CD14-positive monocyte (primary cell): ENCODE data around the gene POLA1. TPM values are rescaled to one million over a fixed set of nuclear protein-coding genes. Genes with fewer than 3 reads are reported as not detected.
A peak's percentile ranks its signal among the peaks of the same experiment; 100 is the strongest.

Source experiments
- DNase-seq, 3 donors: peaks; one replicate each; pipeline ENCODE4 v3.0.0-alpha.2; 2011 to 2022
- H2AFZ ChIP-seq: 2 replicates; pipeline ENCODE4 v1.6.0; 2012; ENCODE audit warnings: mild to moderate bottlenecking, low read depth, low read length, inconsistent platforms; ENCODE audit not compliant: insufficient read depth, poor library complexity, severe bottlenecking
- H3K27ac ChIP-seq, 2 donors: 1 replicate in 1 of 2; 2 replicates in 1 of 2; pipeline ENCODE4 v1.5.1; 2012 to 2013; ENCODE audit warnings: low read length in 2 of 2, control low read depth in 1 of 2, inconsistent platforms in 1 of 2, low read depth in 1 of 2, mild to moderate bottlenecking in 1 of 2
- H3K27me3 ChIP-seq, 2 donors: one replicate each; pipeline versions ENCODE4 v1.6.0 to v1.6.1; 2011 to 2013; ENCODE audit warnings: low read length in 2 of 2; ENCODE audit not compliant: control insufficient read depth in 2 of 2, insufficient read depth in 2 of 2
- H3K36me3 ChIP-seq, 2 donors: replicated peaks in 1 of 2; 1 replicate in 1 of 2; 2 replicates in 1 of 2; pipeline versions ENCODE4 v1.5.1 to v1.6.1; 2012 to 2013; ENCODE audit warnings: low read length in 2 of 2, control low read depth in 1 of 2, inconsistent platforms in 1 of 2, mild to moderate bottlenecking in 1 of 2; ENCODE audit not compliant: insufficient read depth in 2 of 2, control insufficient read depth in 1 of 2
- H3K4me1 ChIP-seq, 2 donors: 1 replicate in 1 of 2; 2 replicates in 1 of 2; pipeline versions ENCODE4 v1.5.1 to v1.6.1; 2012 to 2013; ENCODE audit warnings: low read length in 2 of 2, control low read depth in 1 of 2, inconsistent platforms in 1 of 2, mild to moderate bottlenecking in 1 of 2, moderate library complexity in 1 of 2; ENCODE audit not compliant: insufficient read depth in 2 of 2, control insufficient read depth in 1 of 2
- H3K4me2 ChIP-seq: replicated peaks from 2 replicates; pipeline ENCODE3; 2012; ENCODE audit warnings: low read length, moderate library complexity, mild to moderate bottlenecking; ENCODE audit not compliant: poor library complexity, severe bottlenecking; ENCODE audit errors: extremely low read depth
- H3K4me3 ChIP-seq, 3 experiments: fragments of 200-600 bp in 1 of 3; sonication (generic) in 1 of 3; replicated peaks in 1 of 3; 1 replicate in 2 of 3; 2 replicates in 1 of 3; pipeline ENCODE4 v1.5.1; 2011 to 2013; ENCODE audit warnings: low read length in 3 of 3, mild to moderate bottlenecking in 3 of 3, control low read depth in 2 of 3, low read depth in 2 of 3, inconsistent platforms in 1 of 3, moderate library complexity in 1 of 3
- H3K79me2 ChIP-seq: 2 replicates; pipeline ENCODE4 v1.6.0; 2012; ENCODE audit warnings: mild to moderate bottlenecking, control low read depth, inconsistent platforms, low read length, moderate library complexity; ENCODE audit not compliant: insufficient read depth
- H3K9ac ChIP-seq: 2 replicates; pipeline ENCODE4 v1.6.0; 2017; ENCODE audit warnings: low read length, mild to moderate bottlenecking; ENCODE audit not compliant: insufficient read depth, poor library complexity, severe bottlenecking
- H3K9me3 ChIP-seq, 2 donors: replicated peaks in 1 of 2; 1 replicate in 1 of 2; 2 replicates in 1 of 2; pipeline versions ENCODE4 v1.5.1 to v1.6.1; 2012 to 2013; ENCODE audit warnings: low read length in 2 of 2, control low read depth in 1 of 2; ENCODE audit not compliant: control insufficient read depth in 1 of 2, insufficient read depth in 1 of 2
- H4K20me1 ChIP-seq: 2 replicates; pipeline ENCODE4 v1.6.0; 2012; ENCODE audit warnings: mild to moderate bottlenecking, low read length, control low read depth, moderate library complexity; ENCODE audit not compliant: insufficient read depth
- H3K27ac Mint-ChIP-seq, 7 donors: one replicate each; pipeline ENCODE4 v1.8.0; 2020; ENCODE audit warnings: mild to moderate bottlenecking in 7 of 7, mixed read lengths in 7 of 7, moderate library complexity in 6 of 7, inconsistent platforms in 2 of 7
- H3K27me3 Mint-ChIP-seq, 3 donors: one replicate each; pipeline ENCODE4 v1.8.0; 2021 to 2022; ENCODE audit warnings: low read depth in 3 of 3, mild to moderate bottlenecking in 3 of 3, mixed read lengths in 3 of 3, moderate library complexity in 3 of 3, inconsistent platforms in 1 of 3
- H3K36me3 Mint-ChIP-seq, 2 donors: one replicate each; pipeline ENCODE4 v1.8.0; 2020; ENCODE audit warnings: mixed read lengths in 2 of 2, inconsistent platforms in 1 of 2, mild to moderate bottlenecking in 1 of 2
- H3K4me1 Mint-ChIP-seq: one replicate; pipeline ENCODE4 v1.8.0; 2020; ENCODE audit warnings: mild to moderate bottlenecking, mixed read lengths
- H3K4me3 Mint-ChIP-seq, 2 donors: one replicate each; pipeline ENCODE4 v1.8.0; 2020; ENCODE audit warnings: mild to moderate bottlenecking in 2 of 2, mixed read lengths in 2 of 2, moderate library complexity in 1 of 2
- H3K9me3 Mint-ChIP-seq, 7 donors: one replicate each; pipeline ENCODE4 v1.8.0; 2020 to 2022; ENCODE audit warnings: mixed read lengths in 7 of 7, mild to moderate bottlenecking in 6 of 7, moderate library complexity in 6 of 7, inconsistent platforms in 2 of 7
- CTCF ChIP-seq: fragments of 200-600 bp; IDR thresholded peaks from one replicate; pipeline ENCODE4 v1.8.0; 2022; ENCODE audit warnings: antibody characterized with exemption, mild to moderate bottlenecking
- WGBS: methylation state at CpG from one replicate; pipeline ENCODE4 v1.1.5; 2013; ENCODE audit warnings: missing lambda C conversion rate; ENCODE audit not compliant: insufficient coverage; 5-methylcytosine and 5-hydroxymethylcytosine counted together
- intact Hi-C, 2 donors: fragments of 100-400 bp; cut with micrococcal nuclease; formaldehyde crosslinking; loops; one replicate each; pipeline versions ENCODE4 v1.15.0 to v1.15.1; 2023
- polyA plus RNA-seq, 3 donors: library from polyadenylated mRNA; depleted of rRNA in 1 of 3; unstranded in 2 of 3; stranded (reverse) in 1 of 3; fragments of 300-500 nt in 2 of 3; fragments of >200 nt in 1 of 3; fragmentation: Illumina TruSeq in 2 of 3; gene quantifications; 1 replicate in 2 of 3; 2 replicates in 1 of 3; pipeline ENCODE4 v1.2.3, GENCODE V29; 2012 to 2021

POLA1 gene
- polyA plus RNA-seq, 3 donors = 1.2 to 1.4 (median 1.3) TPM

- H2AFZ ChIP-seq = no peak overlapping the region
- intact Hi-C loops = loop anchor here (10.0 kb wide), 1 partner anchor 306 kb away; no protein-coding TSS in a partner anchor
- H3K4me1 ChIP-seq = no peaks in the 10 kb centered on the region
- H4K20me1 ChIP-seq = no peaks in the 10 kb centered on the region
- no peak overlapping the region for H3K9ac ChIP-seq
- no peaks in the 10 kb centered on the region for H3K4me1 Mint-ChIP-seq
- WGBS = no CpG with 5 or more reads among the region's 3 CpGs
- H3K79me2 ChIP-seq = no peaks in the 10 kb centered on the region
- H3K36me3 Mint-ChIP-seq = peaks cover 6 to 11% of the 10 kb centered on the region in 2 donors
- H3K27me3 Mint-ChIP-seq = peaks cover 0 to 3% (median 0%) of the 10 kb centered on the region in 3 donors
- peak; percentile 61 for TF ChIP-seq CTCF
- H3K4me3 Mint-ChIP-seq = no peak overlapping the region
- H3K4me3 ChIP-seq = no peak overlapping the region
- H3K27ac Mint-ChIP-seq = no peak overlapping the region
- H3K4me2 ChIP-seq = no peak overlapping the region
- no peaks in the 10 kb centered on the region for H3K9me3 Mint-ChIP-seq
- DNase-seq = peak in 2 of 3 donors; percentile 3
- no peaks in the 10 kb centered on the region for H3K36me3 ChIP-seq
- peaks cover 0 to 4% of the 10 kb centered on the region in 2 donors for H3K27me3 ChIP-seq
- H3K9me3 ChIP-seq = no peaks in the 10 kb centered on the region
- H3K27ac ChIP-seq = no peak overlapping the region
Measured at GRCh38 chrX:24838629-24839028, 144.9 kb downstream of the POLA1 start.

GRCh38 chrX:24839331-24839730, 145.6 kb downstream of the POLA1 start:
- H3K27ac ChIP-seq = no peak overlapping the region
- H3K9ac ChIP-seq = no peak overlapping the region
- no CpG with 5 or more reads among the region's 4 CpGs for WGBS
- H3K79me2 ChIP-seq = no peaks in the 10 kb centered on the region
- no peaks in the 10 kb centered on the region for H3K4me1 Mint-ChIP-seq
- H3K27me3 ChIP-seq = peaks cover 0 to 4% of the 10 kb centered on the region in 2 donors
- no peak overlapping the region for H3K4me3 Mint-ChIP-seq
- H3K9me3 ChIP-seq = no peaks in the 10 kb centered on the region
- peaks cover 6 to 11% of the 10 kb centered on the region in 2 donors for H3K36me3 Mint-ChIP-seq
- H3K4me3 ChIP-seq = no peak overlapping the region
- no peak overlapping the region for H3K27ac Mint-ChIP-seq
- no peak overlapping the region for H2AFZ ChIP-seq
- H4K20me1 ChIP-seq = no peaks in the 10 kb centered on the region
- no peak overlapping the region for H3K4me2 ChIP-seq
- intact Hi-C loops = loop anchor here (10.0 kb wide), 1 partner anchor 305 kb away; no protein-coding TSS in a partner anchor
- H3K4me1 ChIP-seq = no peaks in the 10 kb centered on the region
- no peaks in the 10 kb centered on the region for H3K36me3 ChIP-seq
- H3K27me3 Mint-ChIP-seq = peaks cover 0 to 3% (median 0%) of the 10 kb centered on the region in 3 donors
- no peaks in the 10 kb centered on the region for H3K9me3 Mint-ChIP-seq
- TF ChIP-seq CTCF = no peak
- no peak for DNase-seq
